Measurements from ENCODE around the gene SLCO1B1. TPM values are rescaled to one million over a fixed set of nuclear protein-coding genes. Genes with fewer than 3 reads are reported as not detected.

The SLCO1B1 gene
- total and polyA plus RNA-seq, 2 of the 8 experiments (the other 6 are each of a cell fraction or from before 2014, with no cell fraction given) = 0.13 TPM; not detected in 1

DNA sequence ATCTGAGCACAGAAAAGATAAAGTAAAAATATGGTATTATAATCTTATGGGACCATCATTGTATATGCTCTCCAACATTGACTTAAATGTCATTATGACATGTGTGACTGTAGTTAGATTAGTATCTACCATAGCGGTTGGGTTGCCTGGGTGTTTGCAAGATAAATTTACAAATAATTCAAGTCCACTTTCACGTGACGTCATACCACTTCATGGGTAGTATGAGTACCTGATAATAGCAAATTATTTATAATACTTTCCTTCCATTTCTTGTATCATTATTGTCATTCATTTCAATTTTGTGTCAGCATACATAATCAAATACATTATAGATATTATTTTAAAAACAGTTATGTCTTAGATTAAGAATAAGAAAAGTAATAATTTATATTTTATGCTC is 20.2 kb downstream of the SLCO1B1 start (continued):
- TF ChIP-seq, protein P1, sequence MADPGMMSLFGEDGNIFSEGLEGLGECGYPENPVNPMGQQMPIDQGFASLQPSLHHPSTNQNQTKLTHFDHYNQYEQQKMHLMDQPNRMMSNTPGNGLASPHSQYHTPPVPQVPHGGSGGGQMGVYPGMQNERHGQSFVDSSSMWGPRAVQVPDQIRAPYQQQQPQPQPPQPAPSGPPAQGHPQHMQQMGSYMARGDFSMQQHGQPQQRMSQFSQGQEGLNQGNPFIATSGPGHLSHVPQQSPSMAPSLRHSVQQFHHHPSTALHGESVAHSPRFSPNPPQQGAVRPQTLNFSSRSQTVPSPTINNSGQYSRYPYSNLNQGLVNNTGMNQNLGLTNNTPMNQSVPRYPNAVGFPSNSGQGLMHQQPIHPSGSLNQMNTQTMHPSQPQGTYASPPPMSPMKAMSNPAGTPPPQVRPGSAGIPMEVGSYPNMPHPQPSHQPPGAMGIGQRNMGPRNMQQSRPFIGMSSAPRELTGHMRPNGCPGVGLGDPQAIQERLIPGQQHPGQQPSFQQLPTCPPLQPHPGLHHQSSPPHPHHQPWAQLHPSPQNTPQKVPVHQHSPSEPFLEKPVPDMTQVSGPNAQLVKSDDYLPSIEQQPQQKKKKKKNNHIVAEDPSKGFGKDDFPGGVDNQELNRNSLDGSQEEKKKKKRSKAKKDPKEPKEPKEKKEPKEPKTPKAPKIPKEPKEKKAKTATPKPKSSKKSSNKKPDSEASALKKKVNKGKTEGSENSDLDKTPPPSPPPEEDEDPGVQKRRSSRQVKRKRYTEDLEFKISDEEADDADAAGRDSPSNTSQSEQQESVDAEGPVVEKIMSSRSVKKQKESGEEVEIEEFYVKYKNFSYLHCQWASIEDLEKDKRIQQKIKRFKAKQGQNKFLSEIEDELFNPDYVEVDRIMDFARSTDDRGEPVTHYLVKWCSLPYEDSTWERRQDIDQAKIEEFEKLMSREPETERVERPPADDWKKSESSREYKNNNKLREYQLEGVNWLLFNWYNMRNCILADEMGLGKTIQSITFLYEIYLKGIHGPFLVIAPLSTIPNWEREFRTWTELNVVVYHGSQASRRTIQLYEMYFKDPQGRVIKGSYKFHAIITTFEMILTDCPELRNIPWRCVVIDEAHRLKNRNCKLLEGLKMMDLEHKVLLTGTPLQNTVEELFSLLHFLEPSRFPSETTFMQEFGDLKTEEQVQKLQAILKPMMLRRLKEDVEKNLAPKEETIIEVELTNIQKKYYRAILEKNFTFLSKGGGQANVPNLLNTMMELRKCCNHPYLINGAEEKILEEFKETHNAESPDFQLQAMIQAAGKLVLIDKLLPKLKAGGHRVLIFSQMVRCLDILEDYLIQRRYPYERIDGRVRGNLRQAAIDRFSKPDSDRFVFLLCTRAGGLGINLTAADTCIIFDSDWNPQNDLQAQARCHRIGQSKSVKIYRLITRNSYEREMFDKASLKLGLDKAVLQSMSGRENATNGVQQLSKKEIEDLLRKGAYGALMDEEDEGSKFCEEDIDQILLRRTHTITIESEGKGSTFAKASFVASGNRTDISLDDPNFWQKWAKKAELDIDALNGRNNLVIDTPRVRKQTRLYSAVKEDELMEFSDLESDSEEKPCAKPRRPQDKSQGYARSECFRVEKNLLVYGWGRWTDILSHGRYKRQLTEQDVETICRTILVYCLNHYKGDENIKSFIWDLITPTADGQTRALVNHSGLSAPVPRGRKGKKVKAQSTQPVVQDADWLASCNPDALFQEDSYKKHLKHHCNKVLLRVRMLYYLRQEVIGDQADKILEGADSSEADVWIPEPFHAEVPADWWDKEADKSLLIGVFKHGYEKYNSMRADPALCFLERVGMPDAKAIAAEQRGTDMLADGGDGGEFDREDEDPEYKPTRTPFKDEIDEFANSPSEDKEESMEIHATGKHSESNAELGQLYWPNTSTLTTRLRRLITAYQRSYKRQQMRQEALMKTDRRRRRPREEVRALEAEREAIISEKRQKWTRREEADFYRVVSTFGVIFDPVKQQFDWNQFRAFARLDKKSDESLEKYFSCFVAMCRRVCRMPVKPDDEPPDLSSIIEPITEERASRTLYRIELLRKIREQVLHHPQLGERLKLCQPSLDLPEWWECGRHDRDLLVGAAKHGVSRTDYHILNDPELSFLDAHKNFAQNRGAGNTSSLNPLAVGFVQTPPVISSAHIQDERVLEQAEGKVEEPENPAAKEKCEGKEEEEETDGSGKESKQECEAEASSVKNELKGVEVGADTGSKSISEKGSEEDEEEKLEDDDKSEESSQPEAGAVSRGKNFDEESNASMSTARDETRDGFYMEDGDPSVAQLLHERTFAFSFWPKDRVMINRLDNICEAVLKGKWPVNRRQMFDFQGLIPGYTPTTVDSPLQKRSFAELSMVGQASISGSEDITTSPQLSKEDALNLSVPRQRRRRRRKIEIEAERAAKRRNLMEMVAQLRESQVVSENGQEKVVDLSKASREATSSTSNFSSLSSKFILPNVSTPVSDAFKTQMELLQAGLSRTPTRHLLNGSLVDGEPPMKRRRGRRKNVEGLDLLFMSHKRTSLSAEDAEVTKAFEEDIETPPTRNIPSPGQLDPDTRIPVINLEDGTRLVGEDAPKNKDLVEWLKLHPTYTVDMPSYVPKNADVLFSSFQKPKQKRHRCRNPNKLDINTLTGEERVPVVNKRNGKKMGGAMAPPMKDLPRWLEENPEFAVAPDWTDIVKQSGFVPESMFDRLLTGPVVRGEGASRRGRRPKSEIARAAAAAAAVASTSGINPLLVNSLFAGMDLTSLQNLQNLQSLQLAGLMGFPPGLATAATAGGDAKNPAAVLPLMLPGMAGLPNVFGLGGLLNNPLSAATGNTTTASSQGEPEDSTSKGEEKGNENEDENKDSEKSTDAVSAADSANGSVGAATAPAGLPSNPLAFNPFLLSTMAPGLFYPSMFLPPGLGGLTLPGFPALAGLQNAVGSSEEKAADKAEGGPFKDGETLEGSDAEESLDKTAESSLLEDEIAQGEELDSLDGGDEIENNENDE (IDR thresholded peaks at IDR 0.05; ENCODE audit: insufficient replicate concordance, low read length) = no peak
- TF ChIP-seq KDM5A (IDR thresholded peaks at IDR 0.05; ENCODE audit: low read length) = no peak
- no peak for TF ChIP-seq POU5F1 (IDR thresholded peaks at IDR 0.05; ENCODE audit: low read depth, low read length)
- no peak for TF ChIP-seq TEAD4 (IDR thresholded peaks at IDR 0.05; ENCODE audit: low read depth, low read length)
- no peak for TF ChIP-seq CHD1 (IDR thresholded peaks at IDR 0.05; ENCODE audit: low read depth, low read length)
- no peak for TF ChIP-seq ZNF274 (IDR thresholded peaks at IDR 0.05; ENCODE audit: borderline replicate concordance, extremely low read depth, low read length)
- no peak for TF ChIP-seq SIN3A (conservative IDR thresholded peaks at IDR 0.05 in 1 of 2, IDR thresholded peaks at IDR 0.05 in 1 of 2; ENCODE audit: low read depth in 1 of 2, low read length in 2 of 2)
- TF ChIP-seq TAF1 (IDR thresholded peaks at IDR 0.05; ENCODE audit: low read depth, low read length) = no peak
- TF ChIP-seq RBBP5 (IDR thresholded peaks at IDR 0.05; ENCODE audit: borderline replicate concordance, low read depth, low read length) = no peak
- no peak for TF ChIP-seq POLR2AphosphoS5 (IDR thresholded peaks at IDR 0.05; ENCODE audit: low read depth, low read length)
- no peak for TF ChIP-seq SIX5 (IDR thresholded peaks at IDR 0.05; ENCODE audit: low read depth, low read length)
- no peak for TF ChIP-seq JUND (IDR thresholded peaks at IDR 0.05; ENCODE audit: low read length)
- TF ChIP-seq KDM1A (IDR thresholded peaks at IDR 0.05; ENCODE audit: borderline replicate concordance, low read length) = no peak

All from H1 (cell line).